HCT116 (cell line): Measurements from ENCODE around the gene CENPU. TPM values are rescaled to one million over a fixed set of nuclear protein-coding genes. Genes with fewer than 3 reads are reported as not detected.
"Not testable (repeated sequence)": the region's sequence is repeated elsewhere in the genome, so short reads cannot be mapped to it uniquely, and the experiment has no call there.

ENCODE experiments used
- ATAC-seq: fragments of 200-7000 bp; cut with Tn5 transposase; 2 replicates; pipeline ENCODE4 v1.9.1; 2020; ENCODE audit warnings: mild to moderate bottlenecking, moderate library complexity
- BruUV-seq: library from RNA; stranded (reverse); fragments of 400-500 nt; replicated peaks from 2 replicates; lab custom pipeline; 2021; lab: Mats Ljungman, UMichigan
- CTCF ChIA-PET: fragments of 300-600 bp; sonication (Branson Sonifier 250); formaldehyde crosslinking; loops from one replicate; lab custom pipeline; 2021; ENCODE audit warnings: antibody characterized with exemption; lab: Charles Lee
- POLR2A ChIA-PET: fragments of 300-600, 350-600 bp; sonication (Branson Sonifier 250); formaldehyde crosslinking; loops from one replicate; lab custom pipeline; 2021; ENCODE audit warnings: antibody characterized with exemption; lab: Charles Lee
- RAD21 ChIA-PET, 2 experiments: fragments of 300-600 bp; sonication (Branson Sonifier 250); formaldehyde crosslinking; loops; one replicate each; lab custom pipeline; 2023; ENCODE audit warnings: low total read pairs in 2 of 2; ENCODE audit not compliant: uncharacterized antibody in 2 of 2, unreplicated experiment in 2 of 2, low non-redundant PET in 1 of 2; lab: Charles Lee
- DNase-seq: peaks from one replicate; pipeline ENCODE4 v3.0.0-alpha.2; 2010; ENCODE audit warnings: low read depth, low spot score
- H2AFZ ChIP-seq: fragments of 200-600 bp; shearing (Covaris generic), sonication (generic); 2 replicates; pipeline ENCODE4 v1.6.1; 2017; ENCODE audit warnings: low read depth, mixed run types, mixed read lengths, antibody characterized with exemption, low read length; ENCODE audit not compliant: poor library complexity, severe bottlenecking
- H3K27ac ChIP-seq: 2 replicates; pipeline ENCODE4 v1.5.1; 2012; ENCODE audit warnings: low read depth, low read length
- H3K27me3 ChIP-seq: fragments of 200-600 bp; sonication (generic); 2 replicates; pipeline ENCODE4 v1.6.1; 2016; ENCODE audit warnings: mixed run types, low read length, mixed read lengths; ENCODE audit not compliant: insufficient read depth
- H3K36me3 ChIP-seq, 2 experiments: fragments of 200-500 bp in 1 of 2; fragments of 200-600 bp in 1 of 2; sonication (Bioruptor generic) in 1 of 2; sonication (generic) in 1 of 2; 2 replicates each; pipeline versions ENCODE4 v1.5.1 to v1.6.1; 2014 to 2016; ENCODE audit warnings: low read length in 2 of 2, inconsistent platforms in 1 of 2, mixed read lengths in 1 of 2, mixed run types in 1 of 2; ENCODE audit not compliant: insufficient read depth in 2 of 2, control insufficient read depth in 1 of 2
- H3K4me1 ChIP-seq, 2 experiments: fragments of 200-600 bp in 1 of 2; sonication (generic) in 1 of 2; 2 replicates each; pipeline versions ENCODE4 v1.5.1 to v1.6.1; 2012 to 2017; ENCODE audit warnings: low read length in 2 of 2, inconsistent platforms in 1 of 2, mild to moderate bottlenecking in 1 of 2, mixed read lengths in 1 of 2, mixed run types in 1 of 2, moderate library complexity in 1 of 2; ENCODE audit not compliant: insufficient read depth in 2 of 2, control insufficient read depth in 1 of 2
- H3K4me2 ChIP-seq: fragments of 200-600 bp; sonication (generic); 2 replicates; pipeline ENCODE4 v1.6.1; 2017; ENCODE audit warnings: mixed run types, low read length, mixed read lengths
- H3K4me3 ChIP-seq, 2 experiments: fragments of 200-600 bp in 1 of 2; sonication (generic) in 1 of 2; replicated peaks in 1 of 2; 2 replicates each; pipeline ENCODE4 v1.5.1; 2011 to 2016; ENCODE audit warnings: low read length in 2 of 2, control low read depth in 1 of 2, low read depth in 1 of 2, mild to moderate bottlenecking in 1 of 2, mixed read lengths in 1 of 2, mixed run types in 1 of 2
- H3K79me2 ChIP-seq: fragments of 200-600 bp; sonication (generic); 2 replicates; pipeline ENCODE4 v1.6.1; 2017; ENCODE audit warnings: mild to moderate bottlenecking, mixed run types, low read length, moderate library complexity, mixed read lengths; ENCODE audit not compliant: insufficient read depth
- H3K9ac ChIP-seq: fragments of 200-600 bp; sonication (generic); 2 replicates; pipeline ENCODE4 v1.6.1; 2016; ENCODE audit warnings: low read length, mixed read lengths
- H3K9me2 ChIP-seq: fragments of 200-600 bp; sonication (generic), shearing (Covaris generic); 2 replicates; pipeline ENCODE4 v1.6.1; 2017; ENCODE audit warnings: mixed run types, mild to moderate bottlenecking, moderate library complexity; ENCODE audit not compliant: insufficient read depth
- H3K9me3 ChIP-seq, 2 experiments: fragments of 200-500 bp in 1 of 2; fragments of 200-600 bp in 1 of 2; sonication (Bioruptor generic) in 1 of 2; sonication (generic) in 1 of 2; 2 replicates each; pipeline ENCODE4 v1.6.1; 2014 to 2017; ENCODE audit warnings: low read length in 2 of 2, mixed read lengths in 2 of 2, inconsistent platforms in 1 of 2, low read depth in 1 of 2, mild to moderate bottlenecking in 1 of 2, mixed run types in 1 of 2, moderate library complexity in 1 of 2; ENCODE audit not compliant: control insufficient read depth in 1 of 2, insufficient read depth in 1 of 2
- H4K20me1 ChIP-seq: fragments of 200-600 bp; sonication (generic), shearing (Covaris generic); 2 replicates; pipeline ENCODE4 v1.6.1; 2017; ENCODE audit warnings: mixed run types, mild to moderate bottlenecking, moderate library complexity; ENCODE audit not compliant: insufficient read depth
- ELF1 ChIP-seq: IDR thresholded peaks from 2 replicates; pipeline ENCODE4 v1.6.1; 2012; ENCODE audit warnings: low read depth, borderline replicate concordance
- POLR2A ChIP-seq: IDR thresholded peaks from 2 replicates; pipeline ENCODE4 v1.7.0; 2011; ENCODE audit warnings: borderline replicate concordance; ENCODE audit not compliant: insufficient read depth, insufficient read length; ENCODE audit errors: extremely low read depth
- POLR2AphosphoS5 ChIP-seq: IDR thresholded peaks from 2 replicates; pipeline ENCODE4 v1.6.1; 2011; ENCODE audit warnings: mild to moderate bottlenecking, low read depth, low read length, moderate library complexity
- RAD21 ChIP-seq: IDR thresholded peaks from 2 replicates; pipeline ENCODE4 v1.6.1; 2012; ENCODE audit warnings: low read depth, mild to moderate bottlenecking
- SRF ChIP-seq: IDR thresholded peaks from 2 replicates; pipeline ENCODE4 v1.6.1; 2012; ENCODE audit warnings: low read depth
- YY1 ChIP-seq: IDR thresholded peaks from 2 replicates; pipeline ENCODE4 v1.6.1; 2011; ENCODE audit warnings: low read length, low read depth, moderate library complexity, mild to moderate bottlenecking; ENCODE audit not compliant: insufficient replicate concordance; ENCODE audit errors: extremely low read depth
- ZNF274 ChIP-seq: fragments of 200-500 bp; sonication (Bioruptor generic); IDR thresholded peaks from 2 replicates; pipeline ENCODE4 v1.6.1; 2014; ENCODE audit warnings: mild to moderate bottlenecking, low read depth, low read length, inconsistent platforms
- intact Hi-C: fragments of 100-400 bp; cut with micrococcal nuclease; formaldehyde crosslinking; loops from 2 replicates; pipeline ENCODE4 v1.10.0; 2022
- total RNA-seq: library from RNA; stranded (reverse); gene quantifications from one replicate; pipeline ENCODE4 v1.2.1, GENCODE V29; 2021; ENCODE audit not compliant: unreplicated experiment
- TF ChIP-seq, protein P1 (sequence below), 3 experiments: fragments of 200-600 bp in 1 of 3; sonication (generic) in 1 of 3; IDR thresholded peaks in 2 of 3; conservative IDR thresholded peaks in 1 of 3; 2 replicates each; pipeline ENCODE4 v1.5.1; 2012 to 2017; ENCODE audit warnings: low read depth in 2 of 3, low read length in 2 of 3, antibody characterized with exemption in 1 of 3, borderline replicate concordance in 1 of 3, control low read depth in 1 of 3, mild to moderate bottlenecking in 1 of 3, mixed read lengths in 1 of 3, mixed run types in 1 of 3, moderate library complexity in 1 of 3; ENCODE audit not compliant: insufficient read depth in 1 of 3
- TF ChIP-seq, protein P2 (sequence below): IDR thresholded peaks from 2 replicates; pipeline ENCODE4 v1.6.1; 2011; ENCODE audit warnings: mild to moderate bottlenecking, low read length, moderate library complexity; ENCODE audit not compliant: insufficient replicate concordance; ENCODE audit errors: extremely low read depth

CENPU gene
- total RNA-seq, 1 experiment from 2014 or later: 28.2 TPM

DNA sequence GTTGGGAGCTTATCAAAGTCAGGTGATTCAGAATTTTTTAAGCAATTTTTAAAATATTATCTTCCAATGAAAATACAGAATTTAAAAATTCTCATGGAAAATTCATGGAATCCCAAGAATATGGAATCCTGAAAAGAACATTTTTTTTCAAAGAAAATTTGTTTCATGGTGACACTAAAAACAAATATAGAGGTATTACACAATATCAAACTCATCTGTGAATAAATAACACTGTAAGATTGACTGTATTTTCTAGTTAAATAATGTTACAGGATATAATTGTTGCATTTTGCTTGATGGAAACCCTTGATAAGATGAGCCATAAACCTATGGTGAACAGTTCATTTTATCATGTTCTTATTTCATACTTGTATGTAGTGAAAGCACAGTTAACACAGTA lies 72.9 kb downstream of the CENPU start:
- ChIA-PET RAD21 (no interaction called here), POLR2A (no interaction called here), CTCF (no interaction called here)
- H3K27ac ChIP-seq: no peak overlapping the region
- H2AFZ ChIP-seq: no peak overlapping the region
- ATAC-seq (no peak), DNase-seq (no peak)
- no TSS peak for BruUV-seq
- intact Hi-C loops: no loop called here
- TF ChIP-seq YY1 (no peak), ELF1 (no peak), RAD21 (no peak), SRF (no peak), POLR2AphosphoS5 (no peak), ZNF274 (no peak), POLR2A (no peak)
- TF ChIP-seq, protein P1, sequence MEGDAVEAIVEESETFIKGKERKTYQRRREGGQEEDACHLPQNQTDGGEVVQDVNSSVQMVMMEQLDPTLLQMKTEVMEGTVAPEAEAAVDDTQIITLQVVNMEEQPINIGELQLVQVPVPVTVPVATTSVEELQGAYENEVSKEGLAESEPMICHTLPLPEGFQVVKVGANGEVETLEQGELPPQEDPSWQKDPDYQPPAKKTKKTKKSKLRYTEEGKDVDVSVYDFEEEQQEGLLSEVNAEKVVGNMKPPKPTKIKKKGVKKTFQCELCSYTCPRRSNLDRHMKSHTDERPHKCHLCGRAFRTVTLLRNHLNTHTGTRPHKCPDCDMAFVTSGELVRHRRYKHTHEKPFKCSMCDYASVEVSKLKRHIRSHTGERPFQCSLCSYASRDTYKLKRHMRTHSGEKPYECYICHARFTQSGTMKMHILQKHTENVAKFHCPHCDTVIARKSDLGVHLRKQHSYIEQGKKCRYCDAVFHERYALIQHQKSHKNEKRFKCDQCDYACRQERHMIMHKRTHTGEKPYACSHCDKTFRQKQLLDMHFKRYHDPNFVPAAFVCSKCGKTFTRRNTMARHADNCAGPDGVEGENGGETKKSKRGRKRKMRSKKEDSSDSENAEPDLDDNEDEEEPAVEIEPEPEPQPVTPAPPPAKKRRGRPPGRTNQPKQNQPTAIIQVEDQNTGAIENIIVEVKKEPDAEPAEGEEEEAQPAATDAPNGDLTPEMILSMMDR (IDR thresholded peaks at IDR 0.05 in 2 of 3, conservative IDR thresholded peaks at IDR 0.05 in 1 of 3; ENCODE audit: borderline replicate concordance in 1 of 3, insufficient read depth in 1 of 3, low read depth in 2 of 3, low read length in 2 of 3): no peak
- TF ChIP-seq, protein P2, sequence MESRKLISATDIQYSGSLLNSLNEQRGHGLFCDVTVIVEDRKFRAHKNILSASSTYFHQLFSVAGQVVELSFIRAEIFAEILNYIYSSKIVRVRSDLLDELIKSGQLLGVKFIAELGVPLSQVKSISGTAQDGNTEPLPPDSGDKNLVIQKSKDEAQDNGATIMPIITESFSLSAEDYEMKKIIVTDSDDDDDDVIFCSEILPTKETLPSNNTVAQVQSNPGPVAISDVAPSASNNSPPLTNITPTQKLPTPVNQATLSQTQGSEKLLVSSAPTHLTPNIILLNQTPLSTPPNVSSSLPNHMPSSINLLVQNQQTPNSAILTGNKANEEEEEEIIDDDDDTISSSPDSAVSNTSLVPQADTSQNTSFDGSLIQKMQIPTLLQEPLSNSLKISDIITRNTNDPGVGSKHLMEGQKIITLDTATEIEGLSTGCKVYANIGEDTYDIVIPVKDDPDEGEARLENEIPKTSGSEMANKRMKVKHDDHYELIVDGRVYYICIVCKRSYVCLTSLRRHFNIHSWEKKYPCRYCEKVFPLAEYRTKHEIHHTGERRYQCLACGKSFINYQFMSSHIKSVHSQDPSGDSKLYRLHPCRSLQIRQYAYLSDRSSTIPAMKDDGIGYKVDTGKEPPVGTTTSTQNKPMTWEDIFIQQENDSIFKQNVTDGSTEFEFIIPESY: no peak
- H3K4me3 ChIP-seq: no peak overlapping the region
- no peaks in the 10 kb centered on the region for H4K20me1 ChIP-seq
- no peaks in the 10 kb centered on the region for H3K36me3 ChIP-seq
- H3K4me1 ChIP-seq: no peaks in the 10 kb centered on the region
- no peaks in the 10 kb centered on the region for H3K9me2 ChIP-seq
- no peak overlapping the region for H3K9ac ChIP-seq
- H3K79me2 ChIP-seq: no peaks in the 10 kb centered on the region
- no peak overlapping the region for H3K4me2 ChIP-seq
- no peaks in the 10 kb centered on the region for H3K27me3 ChIP-seq
- H3K9me3 ChIP-seq: no peaks in the 10 kb centered on the region

DNA sequence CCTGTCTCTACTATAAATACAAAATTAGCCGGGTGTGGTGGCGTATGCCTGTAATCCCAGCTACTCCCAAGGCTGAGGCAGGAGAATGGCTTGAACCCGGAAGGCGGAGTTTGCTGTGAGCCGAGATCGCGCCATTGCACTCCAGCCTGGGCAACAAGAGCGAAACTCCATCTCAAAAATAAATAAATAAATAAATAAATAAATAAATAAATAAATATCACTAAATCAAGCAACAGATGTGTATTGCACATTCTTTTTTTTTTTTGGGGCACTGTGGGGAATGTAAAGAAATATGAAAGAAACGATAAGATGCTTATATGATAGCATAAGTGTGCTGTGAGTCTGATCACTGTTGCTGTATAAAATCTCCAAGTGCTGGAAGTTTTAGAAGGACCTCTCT lies 76.1 kb downstream of the CENPU start:
- ATAC-seq, H3K9me2 ChIP-seq, POLR2A ChIA-PET, H2AFZ ChIP-seq, H3K4me3 ChIP-seq, H3K4me2 ChIP-seq, RAD21 ChIA-PET, H3K36me3 ChIP-seq, H3K9me3 ChIP-seq, BruUV-seq, H3K9ac ChIP-seq, CTCF ChIA-PET, H3K27ac ChIP-seq, DNase-seq, intact Hi-C loops, H3K4me1 ChIP-seq, H3K79me2 ChIP-seq, H4K20me1 ChIP-seq, H3K27me3 ChIP-seq: not testable (repeated sequence)
